Mesangial cell (primary cell): ENCODE results near the gene TAF4. TPM values are rescaled to one million over a fixed set of nuclear protein-coding genes. Genes with fewer than 3 reads are reported as not detected.

Experiments used
- total RNA-seq: library from RNA; depleted of rRNA; stranded (reverse); fragments of >200 nt; gene quantifications from 2 replicates; pipeline ENCODE4 v1.2.3, GENCODE V29; 2015

TAF4 gene
- total RNA-seq, result 5.1 and 6.6 TPM in 2 replicates

GRCh38 chr20:62065674-62066338 is at the start of gene TAF4:
TAF4 (minus strand) TSS chr20:62065881; CDS start chr20:62065810, 71 bp downstream.

Other genes with a start within 250 kb of the TAF4 start
- 22.1 and 27.5 TPM in 2 replicates for gene LSM14B, start 56.6 kb upstream of the TAF4 start, total RNA-seq
- gene PSMA7, start 77.5 kb upstream of the TAF4 start, total RNA-seq, result 197 and 420 TPM in 2 replicates
- 11.7 and 18.9 TPM in 2 replicates for gene SS18L1, start 77.9 kb upstream of the TAF4 start, total RNA-seq
- gene MTG2, start 117.1 kb upstream of the TAF4 start, total RNA-seq, result 22.6 and 27.4 TPM in 2 replicates
- gene HRH3, start 154.4 kb upstream of the TAF4 start, total RNA-seq, result not detected in 2 replicates
- gene OSBPL2, start 172.6 kb upstream of the TAF4 start, total RNA-seq, result 11.4 and 15.8 TPM in 2 replicates
- gene ADRM1, start 237.1 kb upstream of the TAF4 start, total RNA-seq, result 161 and 254 TPM in 2 replicates